ENCODE measurements around the gene ANXA4. TPM values are rescaled to one million over a fixed set of nuclear protein-coding genes. Genes with fewer than 3 reads are reported as not detected.

ANXA4 gene
- polyA plus RNA-seq, 1 of the 3 experiments (the other 2 are of a cell fraction) = 137 TPM

GRCh38 chr2:69693775-69694450 is 48.0 kb upstream of the ANXA4 start (continued):
- TF ChIP-seq SMC3 (IDR thresholded peaks at IDR 0.05; ENCODE audit: low read depth, low read length) (no peak), NFIC (IDR thresholded peaks at IDR 0.05; ENCODE audit: borderline replicate concordance) (no peak), TAF1 (IDR thresholded peaks at IDR 0.05; ENCODE audit: borderline replicate concordance, low read depth, low read length) (no peak), PBX3 (IDR thresholded peaks at IDR 0.05) (no peak), EZH2phosphoT487 (IDR thresholded peaks at IDR 0.05; ENCODE audit: borderline replicate concordance, low read depth) (no peak)

- Histone ChIP-seq H2AFZ (ENCODE audit: low read depth) (no peak overlapping the region), H3K4me2 (peak overlapping the region; percentile 22; the same call in 1 of the 2 replicates), H3K79me2 (ENCODE audit: insufficient read depth) (no peaks in the 10 kb centered on the region), H3K9me2 (no peaks in the 10 kb centered on the region), H3K4me1 (ENCODE audit: control insufficient read depth in 1 of 2, insufficient read depth in 2 of 2, low read depth in 1 of 2, low read length in 1 of 2) (no peaks in the 10 kb centered on the region), H3K36me3 (replicated peaks in 1 of 2; ENCODE audit: control insufficient read depth in 1 of 2, insufficient read depth in 2 of 2, low read length in 1 of 2) (no peaks in the 10 kb centered on the region), H4K20me1 (ENCODE audit: insufficient read depth) (no peaks in the 10 kb centered on the region), H3K4me3 (ENCODE audit: low read depth in 2 of 2, low read length in 1 of 2) (no peak overlapping the region), H3K27ac (ENCODE audit: low read depth in 2 of 2, low read length in 1 of 2) (no peak overlapping the region; a peak in 1 of 4 replicates), H3K27me3 (ENCODE audit: insufficient read depth) (no peaks in the 10 kb centered on the region), H3K9ac (no peak overlapping the region), H3F3A (replicated peaks; ENCODE audit: insufficient read depth) (peaks cover 10% of the 10 kb centered on the region), H3K9me3 (no peaks in the 10 kb centered on the region)
- TF ChIP-seq PBX3 (IDR thresholded peaks at IDR 0.05) = no peak
- no peak for TF ChIP-seq ZBTB33 (IDR thresholded peaks at IDR 0.05; ENCODE audit: borderline replicate concordance, low read depth)
- TF ChIP-seq ELF1 (IDR thresholded peaks at IDR 0.05) = no peak
- TF ChIP-seq EP300 (IDR thresholded peaks at IDR 0.05; ENCODE audit: borderline replicate concordance in 1 of 2, low read depth in 1 of 2, low read length in 1 of 2) = no peak
- TF ChIP-seq YY1 (IDR thresholded peaks at IDR 0.05; ENCODE audit: low read depth) = no peak
- no peak for TF ChIP-seq RXRA (IDR thresholded peaks at IDR 0.05; ENCODE audit: borderline replicate concordance, low read depth)
- TF ChIP-seq FOXM1 (IDR thresholded peaks at IDR 0.05; ENCODE audit: low read depth) = no peak
- no peak for TF ChIP-seq TCF12 (IDR thresholded peaks at IDR 0.05)
- DNase-seq = no peak
- CTCF ChIA-PET = no interaction called here
- WGBS (ENCODE audit: low lambda C conversion rate) = 75% methylated on average over 12 of the region's 12 CpGs
- POLR2A ChIA-PET = no interaction called here
Observed at GRCh38 chr2:69694894-69695849, 46.8 kb upstream of the ANXA4 start.

Data from SK-N-SH (cell line).